Muscle of leg (tissue), 11 donors: Measurements from ENCODE around the gene FCRLB. TPM values are rescaled to one million over a fixed set of nuclear protein-coding genes. Genes with fewer than 3 reads are reported as not detected.
"Not testable (repeated sequence)": the region's sequence is repeated elsewhere in the genome, so short reads cannot be mapped to it uniquely, and the experiment has no call there.

Experiments used
- DNase-seq: peaks from one replicate; pipeline ENCODE4 v3.0.0; 2013
- H3K27ac ChIP-seq: one replicate; pipeline ENCODE4 v1.5.1; 2013; ENCODE audit warnings: mild to moderate bottlenecking, low read length, control low read depth
- H3K27me3 ChIP-seq: one replicate; pipeline ENCODE4 v1.6.1; 2013; ENCODE audit warnings: low read length; ENCODE audit not compliant: control insufficient read depth, insufficient read depth
- H3K36me3 ChIP-seq: one replicate; pipeline ENCODE4 v1.6.1; 2013; ENCODE audit warnings: low read length; ENCODE audit not compliant: control insufficient read depth, insufficient read depth
- H3K4me1 ChIP-seq: one replicate; pipeline ENCODE4 v1.6.1; 2013; ENCODE audit warnings: low read length; ENCODE audit not compliant: control insufficient read depth, insufficient read depth
- H3K4me3 ChIP-seq: one replicate; pipeline ENCODE4 v1.5.1; 2013; ENCODE audit warnings: low read length, control low read depth
- H3K9me3 ChIP-seq: replicated peaks from 2 replicates; pipeline ENCODE4 v1.6.1; 2013; ENCODE audit warnings: low read depth, low read length; ENCODE audit not compliant: control insufficient read depth
- WGBS: methylation state at CpG from one replicate; pipeline ENCODE4 v1.1.5; 2013; ENCODE audit warnings: missing lambda C conversion rate; ENCODE audit not compliant: insufficient coverage; 5-methylcytosine and 5-hydroxymethylcytosine counted together
- polyA plus RNA-seq, 8 donors: library from polyadenylated mRNA; unstranded; fragments of 120-200 nt; gene quantifications; one replicate each; pipeline versions ENCODE4 v1.2.1 to v1.2.3, GENCODE V29; 2013; ENCODE audit warnings: inconsistent platforms in 1 of 8, low replicate concordance in 1 of 8; ENCODE audit not compliant: insufficient read length in 8 of 8, insufficient read depth in 1 of 8
- total RNA-seq: library from RNA; stranded (reverse); fragments of 120-200 nt; gene quantifications from one replicate; pipeline ENCODE4 v1.2.4, GENCODE V29; 2013

FCRLB gene
- total and polyA plus RNA-seq, 9 donors: 0.31 to 0.79 (median 0.42) TPM

- Histone ChIP-seq H3K4me1 (peaks cover 3% of the 10 kb centered on the region), H3K4me3 (no peak overlapping the region), H3K27ac (no peak overlapping the region), H3K27me3 (no peaks in the 10 kb centered on the region), H3K9me3 (no peaks in the 10 kb centered on the region), H3K36me3 (no peaks in the 10 kb centered on the region)
- no peak for DNase-seq
These were observed 47.8 kb downstream of the FCRLB start for GRCh38 chr1:161768986-161769672.

- H3K36me3 ChIP-seq, H3K4me1 ChIP-seq, DNase-seq, H3K27ac ChIP-seq, H3K27me3 ChIP-seq, H3K9me3 ChIP-seq, H3K4me3 ChIP-seq: not testable (repeated sequence)
- WGBS: 66% methylated on average over 2 of the region's 5 CpGs
These were observed 48.3 kb downstream of the FCRLB start for GRCh38 chr1:161769673-161770045.

GRCh38 chr1:161770250-161770649 is 48.9 kb downstream of the FCRLB start:
- H3K27ac ChIP-seq: no peak overlapping the region
- DNase-seq: no peak
- H3K4me3 ChIP-seq: no peak overlapping the region
- H3K27me3 ChIP-seq: no peaks in the 10 kb centered on the region
- H3K4me1 ChIP-seq: peaks cover 3% of the 10 kb centered on the region
- no CpG with 5 or more reads among the region's 3 CpGs for WGBS
- H3K36me3 ChIP-seq: no peaks in the 10 kb centered on the region
- no peaks in the 10 kb centered on the region for H3K9me3 ChIP-seq

GRCh38 chr1:161771161-161771560 is 49.8 kb downstream of the FCRLB start:
- H3K36me3 ChIP-seq: no peaks in the 10 kb centered on the region
- no peak overlapping the region for H3K4me3 ChIP-seq
- no peaks in the 10 kb centered on the region for H3K27me3 ChIP-seq
- no peak overlapping the region for H3K27ac ChIP-seq
- DNase-seq: no peak
- H3K9me3 ChIP-seq: no peaks in the 10 kb centered on the region
- WGBS: 93% methylated on average over 2 of the region's 5 CpGs
- peaks cover 3% of the 10 kb centered on the region for H3K4me1 ChIP-seq

- Histone ChIP-seq H3K4me3 (no peak overlapping the region), H3K36me3 (no peaks in the 10 kb centered on the region), H3K4me1 (peaks cover 2% of the 10 kb centered on the region), H3K9me3 (no peaks in the 10 kb centered on the region), H3K27me3 (no peaks in the 10 kb centered on the region), H3K27ac (peak overlapping the region; percentile 15)
- DNase-seq: no peak
- WGBS: 83% methylated on average over 1 of the region's 2 CpGs
These were observed 50.6 kb downstream of the FCRLB start for GRCh38 chr1:161771973-161772372.

GRCh38 chr1:161772397-161772796 is 51.1 kb downstream of the FCRLB start:
- Histone ChIP-seq H3K36me3 (no peaks in the 10 kb centered on the region), H3K4me1 (no peaks in the 10 kb centered on the region), H3K4me3 (no peak overlapping the region), H3K27ac (peak overlapping the region; percentile 15), H3K27me3 (no peaks in the 10 kb centered on the region), H3K9me3 (no peaks in the 10 kb centered on the region)
- DNase-seq: peak; percentile 53

GRCh38 chr1:161773791-161774190 is 52.4 kb downstream of the FCRLB start:
- no peaks in the 10 kb centered on the region for H3K27me3 ChIP-seq
- H3K4me1 ChIP-seq: no peaks in the 10 kb centered on the region
- no peak overlapping the region for H3K4me3 ChIP-seq
- DNase-seq: no peak
- 100% methylated on average over 2 of the region's 4 CpGs for WGBS
- H3K36me3 ChIP-seq: no peaks in the 10 kb centered on the region
- H3K27ac ChIP-seq: no peak overlapping the region
- no peaks in the 10 kb centered on the region for H3K9me3 ChIP-seq

GRCh38 chr1:161777261-161777660 is 55.9 kb downstream of the FCRLB start:
- Histone ChIP-seq H3K27me3 (no peaks in the 10 kb centered on the region), H3K4me1 (no peaks in the 10 kb centered on the region), H3K36me3 (peaks cover 3% of the 10 kb centered on the region), H3K4me3 (no peak overlapping the region), H3K27ac (no peak overlapping the region), H3K9me3 (no peaks in the 10 kb centered on the region)
- WGBS: no CpG with 5 or more reads among the region's 2 CpGs
- DNase-seq: no peak

Other genes starting within 250 kb of the FCRLB start
- 4.8 TPM for gene FCGR2A, start 216.1 kb upstream of the FCRLB start, total RNA-seq
- 1 to 10 TPM; 3.7 to 6.5 (median 5.1) TPM for gene FCGR2A, start 216.1 kb upstream of the FCRLB start, polyA plus RNA-seq
- 0.49 TPM for gene HSPA6, start 197.0 kb upstream of the FCRLB start, total RNA-seq
- under 1 TPM; 0.31 to 0.84 (median 0.61) TPM for gene HSPA6, start 197.0 kb upstream of the FCRLB start, polyA plus RNA-seq
- gene FCGR3A, start 171.7 kb upstream of the FCRLB start, total RNA-seq: 0.66 TPM
- gene FCGR3A, start 171.7 kb upstream of the FCRLB start, polyA plus RNA-seq: 1 to 10 TPM in 7 of 8 donors, under 1 TPM in 1; 0.99 to 3.1 (median 1.9) TPM
- 0.13 TPM for gene FCGR3B, start 90.4 kb upstream of the FCRLB start, total RNA-seq
- 1 to 10 TPM in 2 of 8 donors, under 1 TPM in 6; 0.14 to 1.8 (median 0.55) TPM for gene FCGR3B, start 90.4 kb upstream of the FCRLB start, polyA plus RNA-seq
- gene FCGR2B, start 58.4 kb upstream of the FCRLB start, total RNA-seq: 0.22 TPM
- gene FCGR2B, start 58.4 kb upstream of the FCRLB start, polyA plus RNA-seq: under 1 TPM in 7 of 8 donors, not detected in 1; 0.07 to 0.42 (median 0.15) TPM
- 0.35 TPM for gene FCRLA, start 14.3 kb upstream of the FCRLB start, total RNA-seq
- under 1 TPM in 7 of 8 donors, not detected in 1; 0.23 to 0.74 (median 0.48) TPM for gene FCRLA, start 14.3 kb upstream of the FCRLB start, polyA plus RNA-seq
- gene DUSP12, start 28.2 kb downstream of the FCRLB start, total RNA-seq: 32.3 TPM
- 10 to 100 TPM; 21.6 to 27.1 (median 23.5) TPM for gene DUSP12, start 28.2 kb downstream of the FCRLB start, polyA plus RNA-seq
- 15.5 TPM for gene ATF6, start 44.8 kb downstream of the FCRLB start, total RNA-seq
- 10 to 100 TPM; 13.4 to 21.0 (median 16.4) TPM for gene ATF6, start 44.8 kb downstream of the FCRLB start, polyA plus RNA-seq